Mesenchymal stem cell (in vitro differentiated cells and primary cell): ENCODE data around the gene TNP2.
A peak's percentile ranks its signal among the peaks of the same experiment; 100 is the strongest.

ENCODE experiments used
- DNase-seq: peaks from one replicate; pipeline ENCODE4 v3.0.0-alpha.2; 2013
- H2AFZ ChIP-seq: one replicate; pipeline ENCODE4 v1.6.1; 2013; ENCODE audit warnings: low read depth, mild to moderate bottlenecking, control low read depth, inconsistent platforms, low read length, moderate library complexity
- H2AK5ac ChIP-seq: 2 replicates; pipeline ENCODE4 v1.6.1; 2013; ENCODE audit warnings: low read length, moderate library complexity, mild to moderate bottlenecking, inconsistent platforms; ENCODE audit not compliant: severe bottlenecking
- H2BK120ac ChIP-seq: one replicate; pipeline ENCODE4 v1.6.1; 2013; ENCODE audit warnings: low read depth, mild to moderate bottlenecking, inconsistent platforms, low read length, moderate library complexity
- H2BK12ac ChIP-seq, 2 experiments: one replicate each; pipeline ENCODE4 v1.6.1; 2013; ENCODE audit warnings: inconsistent platforms in 2 of 2, low read length in 2 of 2, mild to moderate bottlenecking in 2 of 2, moderate library complexity in 2 of 2, control low read depth in 1 of 2
- H2BK15ac ChIP-seq: one replicate; pipeline ENCODE4 v1.6.1; 2013; ENCODE audit warnings: mild to moderate bottlenecking, low read depth, inconsistent platforms; ENCODE audit not compliant: poor library complexity, severe bottlenecking
- H2BK5ac ChIP-seq: 2 replicates; pipeline ENCODE4 v1.6.1; 2013; ENCODE audit warnings: low read depth, mild to moderate bottlenecking, low read length, control low read depth, inconsistent platforms; ENCODE audit not compliant: poor library complexity, severe bottlenecking
- H3K14ac ChIP-seq, 2 experiments: one replicate each; pipeline ENCODE4 v1.6.1; 2013; ENCODE audit warnings: inconsistent platforms in 2 of 2, low read length in 2 of 2, control low read depth in 1 of 2, mild to moderate bottlenecking in 1 of 2, moderate library complexity in 1 of 2
- H3K18ac ChIP-seq, 2 experiments: one replicate each; pipeline ENCODE4 v1.6.1; 2013; ENCODE audit warnings: inconsistent platforms in 2 of 2, low read length in 2 of 2, control low read depth in 1 of 2, low read depth in 1 of 2, mild to moderate bottlenecking in 1 of 2
- H3K23ac ChIP-seq, 2 experiments: one replicate each; pipeline ENCODE4 v1.6.1; 2013; ENCODE audit warnings: inconsistent platforms in 2 of 2, low read length in 2 of 2, mild to moderate bottlenecking in 2 of 2, moderate library complexity in 2 of 2, control low read depth in 1 of 2
- H3K27ac ChIP-seq: 2 replicates; pipeline ENCODE4 v1.5.1; 2013; ENCODE audit warnings: mild to moderate bottlenecking, moderate library complexity, low read length, control low read depth, inconsistent platforms; ENCODE audit not compliant: poor library complexity, severe bottlenecking
- H3K27me3 ChIP-seq, 2 experiments: 2 replicates each; pipeline versions ENCODE4 v1.6.1 to v1.7.0; 2013; ENCODE audit warnings: low read length in 2 of 2, mild to moderate bottlenecking in 2 of 2, moderate library complexity in 2 of 2, control low read depth in 1 of 2, inconsistent platforms in 1 of 2; ENCODE audit not compliant: control insufficient read depth in 1 of 2, insufficient read depth in 1 of 2
- H3K36me3 ChIP-seq, 2 experiments: 2 replicates each; pipeline versions ENCODE4 v1.6.1 to v1.7.0; 2013; ENCODE audit warnings: low read length in 2 of 2, control low read depth in 1 of 2, inconsistent platforms in 1 of 2, low read depth in 1 of 2, mild to moderate bottlenecking in 1 of 2; ENCODE audit not compliant: insufficient read depth in 2 of 2, control insufficient read depth in 1 of 2
- H3K4ac ChIP-seq, 2 experiments: one replicate each; pipeline ENCODE4 v1.6.1; 2013; ENCODE audit warnings: inconsistent platforms in 2 of 2, low read length in 2 of 2, mild to moderate bottlenecking in 2 of 2, moderate library complexity in 2 of 2, control low read depth in 1 of 2, low read depth in 1 of 2
- H3K4me1 ChIP-seq: 2 replicates; pipeline ENCODE4 v1.6.1; 2013; ENCODE audit warnings: low read depth, low read length, control low read depth; ENCODE audit not compliant: control insufficient read depth, insufficient read depth
- H3K4me2 ChIP-seq: 2 replicates; pipeline ENCODE4 v1.6.1; 2013; ENCODE audit warnings: low read length, mild to moderate bottlenecking, inconsistent platforms; ENCODE audit not compliant: poor library complexity, severe bottlenecking
- H3K4me3 ChIP-seq, 2 experiments: 2 replicates each; pipeline versions ENCODE4 v1.5.1 to v1.7.0; 2013; ENCODE audit warnings: low read length in 2 of 2, mild to moderate bottlenecking in 2 of 2, control low read depth in 1 of 2, low read depth in 1 of 2; ENCODE audit not compliant: insufficient read depth in 1 of 2
- H3K79me1 ChIP-seq: replicated peaks from 2 replicates; pipeline ENCODE4 v1.6.1; 2013; ENCODE audit warnings: mild to moderate bottlenecking, control low read depth, low read length, inconsistent platforms; ENCODE audit not compliant: poor library complexity, severe bottlenecking
- H3K9ac ChIP-seq: 2 replicates; pipeline ENCODE4 v1.7.0; 2013; ENCODE audit warnings: mild to moderate bottlenecking, low read length, moderate library complexity
- H3K9me3 ChIP-seq: 2 replicates; pipeline ENCODE4 v1.7.0; 2013; ENCODE audit warnings: mild to moderate bottlenecking, low read length; ENCODE audit not compliant: control insufficient read depth
- H4K8ac ChIP-seq: one replicate; pipeline ENCODE4 v1.6.1; 2013; ENCODE audit warnings: inconsistent platforms, mild to moderate bottlenecking, low read length, moderate library complexity
- H4K91ac ChIP-seq: one replicate; pipeline ENCODE4 v1.6.1; 2013; ENCODE audit warnings: mild to moderate bottlenecking, low read length, inconsistent platforms
- WGBS: methylation state at CpG from one replicate; pipeline ENCODE4 v1.1.7; 2013; ENCODE audit warnings: mixed read lengths; 5-methylcytosine and 5-hydroxymethylcytosine counted together

Gene TNP2

GRCh38 chr16:11239644-11240632 is 29.2 kb downstream of the TNP2 start:
- Histone ChIP-seq H3K4ac (no peak overlapping the region), H3K4me3 (no peak overlapping the region), H4K8ac (no peak overlapping the region), H3K14ac (no peak overlapping the region), H3K27ac (no peak overlapping the region), H3K4me1 (no peaks in the 10 kb centered on the region), H3K36me3 (no peaks in the 10 kb centered on the region), H2BK12ac (no peak overlapping the region), H3K27me3 (peaks cover 0 to 16% of the 10 kb centered on the region in 2 experiments), H2AFZ (no peak overlapping the region), H3K9ac (no peak overlapping the region), H2BK5ac (no peak overlapping the region), H2BK15ac (no peak overlapping the region), H3K18ac (no peak overlapping the region), H3K9me3 (no peaks in the 10 kb centered on the region), H3K23ac (no peak overlapping the region), H2BK120ac (no peak overlapping the region), H4K91ac (no peak overlapping the region), H3K79me1 (no peaks in the 10 kb centered on the region), H3K4me2 (no peak overlapping the region), H2AK5ac (no peak overlapping the region)
- DNase-seq, result no peak
- WGBS, result 81% methylated on average over 10 of the region's 10 CpGs

- Histone ChIP-seq H3K4me3 (no peak overlapping the region), H3K9ac (no peak overlapping the region), H4K8ac (no peak overlapping the region), H3K4me1 (no peaks in the 10 kb centered on the region), H2BK5ac (no peak overlapping the region), H2AFZ (no peak overlapping the region), H4K91ac (no peak overlapping the region), H3K23ac (no peak overlapping the region), H3K27me3 (peaks cover 0 to 13% of the 10 kb centered on the region in 2 experiments), H3K14ac (no peak overlapping the region), H3K79me1 (no peaks in the 10 kb centered on the region), H2BK120ac (no peak overlapping the region), H3K27ac (no peak overlapping the region), H3K18ac (no peak overlapping the region), H3K9me3 (no peaks in the 10 kb centered on the region), H3K4me2 (no peak overlapping the region), H2BK12ac (no peak overlapping the region), H2AK5ac (no peak overlapping the region), H3K36me3 (no peaks in the 10 kb centered on the region), H2BK15ac (no peak overlapping the region), H3K4ac (no peak overlapping the region)
- 99% methylated on average over 15 of the region's 15 CpGs for WGBS
- no peak for DNase-seq
Measured at GRCh38 chr16:11238272-11239202, 30.6 kb downstream of the TNP2 start.

- Histone ChIP-seq H3K36me3 (no peaks in the 10 kb centered on the region), H3K9ac (no peak overlapping the region), H2BK5ac (no peak overlapping the region), H3K4me2 (no peak overlapping the region), H4K91ac (no peak overlapping the region), H2AK5ac (no peak overlapping the region), H3K4me3 (no peak overlapping the region), H3K27me3 (peaks cover 0 to 4% of the 10 kb centered on the region in 2 experiments), H2BK15ac (no peak overlapping the region), H3K4me1 (peaks cover 2% of the 10 kb centered on the region), H3K4ac (no peak overlapping the region), H3K79me1 (no peaks in the 10 kb centered on the region), H3K27ac (no peak overlapping the region), H3K18ac (no peak overlapping the region), H3K14ac (peak overlapping the region in 1 of 2 experiments; percentile 6), H3K9me3 (no peaks in the 10 kb centered on the region), H3K23ac (no peak overlapping the region), H4K8ac (no peak overlapping the region), H2AFZ (no peak overlapping the region), H2BK120ac (no peak overlapping the region), H2BK12ac (no peak overlapping the region)
- DNase-seq, result no peak
- WGBS, result 92% methylated on average over 10 of the region's 10 CpGs
Measured at GRCh38 chr16:11236461-11237254, 32.5 kb downstream of the TNP2 start.
